PC-3 (cell line): ENCODE results near the gene CCDC91. TPM values are rescaled to one million over a fixed set of nuclear protein-coding genes. Genes with fewer than 3 reads are reported as not detected.

Source experiments
- ATAC-seq: fragments of 200-7000 bp; cut with Tn5 transposase; 2 replicates; pipeline ENCODE4 v1.9.1; 2020; ENCODE audit warnings: mild to moderate bottlenecking, moderate library complexity
- BruUV-seq: library from RNA; stranded (reverse); fragments of 400-500 nt; replicated peaks from 2 replicates; lab custom pipeline; 2021; lab: Mats Ljungman, UMichigan
- CTCF ChIA-PET: fragments of 300-600 bp; sonication (Branson Sonifier 250); formaldehyde crosslinking; loops from one replicate; lab custom pipeline; 2022; ENCODE audit warnings: antibody characterized with exemption; lab: Charles Lee
- POLR2A ChIA-PET: fragments of 300-600 bp; sonication (Branson Sonifier 250); formaldehyde crosslinking; loops from one replicate; lab custom pipeline; 2022; ENCODE audit warnings: antibody characterized with exemption; ENCODE audit not compliant: unreplicated experiment; lab: Charles Lee
- DNase-seq: peaks from one replicate; pipeline ENCODE4 v3.0.0-alpha.2; 2015
- H2AFZ ChIP-seq: fragments of 300-600 bp; sonication (generic); 2 replicates; pipeline ENCODE4 v1.6.0; 2016; ENCODE audit warnings: antibody characterized with exemption, low read length
- H3F3A ChIP-seq: fragments of 300-600 bp; sonication (generic); one replicate; pipeline ENCODE4 v1.6.0; 2017; ENCODE audit warnings: antibody characterized with exemption, low read length, control low read depth, mild to moderate bottlenecking; ENCODE audit not compliant: unreplicated experiment
- H3K27ac ChIP-seq: fragments of 300-600 bp; sonication (generic); 2 replicates; pipeline ENCODE4 v1.5.1; 2016; ENCODE audit warnings: mild to moderate bottlenecking, low read length
- H3K27me3 ChIP-seq: fragments of 300-600 bp; sonication (generic); 2 replicates; pipeline ENCODE4 v1.6.1; 2016; ENCODE audit warnings: low read length, mixed read lengths
- H3K36me3 ChIP-seq: fragments of 300-600 bp; sonication (generic); 2 replicates; pipeline ENCODE4 v1.6.1; 2016; ENCODE audit warnings: low read depth, mixed run types, low read length, mixed read lengths
- H3K4me1 ChIP-seq: fragments of 300-600 bp; sonication (generic); 2 replicates; pipeline ENCODE4 v1.5.1; 2016; ENCODE audit warnings: low read length; ENCODE audit not compliant: insufficient read depth
- H3K4me2 ChIP-seq: fragments of 300-600 bp; sonication (generic); 2 replicates; pipeline ENCODE4 v1.6.0; 2016; ENCODE audit warnings: low read length
- H3K4me3 ChIP-seq: fragments of 300-600 bp; sonication (generic); 2 replicates; pipeline ENCODE4 v1.5.1; 2016; ENCODE audit warnings: mild to moderate bottlenecking, low read length, mixed read lengths
- H3K79me2 ChIP-seq: fragments of 300-600 bp; sonication (generic); 2 replicates; pipeline ENCODE4 v1.6.1; 2017; ENCODE audit warnings: low read length, mixed read lengths
- H3K9ac ChIP-seq: fragments of 300-600 bp; sonication (generic); 2 replicates; pipeline ENCODE4 v1.6.0; 2016; ENCODE audit warnings: mild to moderate bottlenecking, low read length
- H3K9me2 ChIP-seq: fragments of 300-600 bp; sonication (generic); replicated peaks from 2 replicates; pipeline ENCODE4 v1.6.1; 2016; ENCODE audit warnings: mixed run types, low read length, mixed read lengths
- H3K9me3 ChIP-seq: fragments of 300-600 bp; sonication (generic); 2 replicates; pipeline ENCODE4 v1.6.1; 2016; ENCODE audit warnings: low read length, mixed read lengths
- H4K20me1 ChIP-seq: fragments of 300-600 bp; sonication (generic); 2 replicates; pipeline ENCODE4 v1.6.1; 2016; ENCODE audit warnings: low read length, mixed read lengths
- EZH2 ChIP-seq: fragments of 300-600 bp; sonication (generic); IDR thresholded peaks from one replicate; pipeline ENCODE4 v1.6.1; 2017; ENCODE audit warnings: antibody characterized with exemption, mild to moderate bottlenecking, low read length; ENCODE audit not compliant: unreplicated experiment
- EZH2phosphoT487 ChIP-seq: fragments of 300-600 bp; sonication (generic); IDR thresholded peaks from 2 replicates; pipeline ENCODE4 v1.6.1; 2018; ENCODE audit warnings: mild to moderate bottlenecking, antibody characterized with exemption, low read length, borderline replicate concordance
- intact Hi-C: fragments of 100-400 bp; cut with micrococcal nuclease; formaldehyde crosslinking; loops from 2 replicates; pipeline ENCODE4 v1.9.0; 2023
- total RNA-seq: library from RNA; depleted of rRNA; stranded (reverse); fragments of >200 nt; gene quantifications from 2 replicates; pipeline ENCODE4 v1.2.3, GENCODE V29; 2014
- TF ChIP-seq, protein P1 (sequence below): fragments of 300-600 bp; sonication (generic); conservative IDR thresholded peaks from 2 replicates; pipeline ENCODE4 v1.5.1; 2017; ENCODE audit warnings: antibody characterized with exemption, low read depth, mild to moderate bottlenecking, low read length

Gene CCDC91
- total RNA-seq, 1 experiment from 2014 or later = 15.7 TPM

DNA sequence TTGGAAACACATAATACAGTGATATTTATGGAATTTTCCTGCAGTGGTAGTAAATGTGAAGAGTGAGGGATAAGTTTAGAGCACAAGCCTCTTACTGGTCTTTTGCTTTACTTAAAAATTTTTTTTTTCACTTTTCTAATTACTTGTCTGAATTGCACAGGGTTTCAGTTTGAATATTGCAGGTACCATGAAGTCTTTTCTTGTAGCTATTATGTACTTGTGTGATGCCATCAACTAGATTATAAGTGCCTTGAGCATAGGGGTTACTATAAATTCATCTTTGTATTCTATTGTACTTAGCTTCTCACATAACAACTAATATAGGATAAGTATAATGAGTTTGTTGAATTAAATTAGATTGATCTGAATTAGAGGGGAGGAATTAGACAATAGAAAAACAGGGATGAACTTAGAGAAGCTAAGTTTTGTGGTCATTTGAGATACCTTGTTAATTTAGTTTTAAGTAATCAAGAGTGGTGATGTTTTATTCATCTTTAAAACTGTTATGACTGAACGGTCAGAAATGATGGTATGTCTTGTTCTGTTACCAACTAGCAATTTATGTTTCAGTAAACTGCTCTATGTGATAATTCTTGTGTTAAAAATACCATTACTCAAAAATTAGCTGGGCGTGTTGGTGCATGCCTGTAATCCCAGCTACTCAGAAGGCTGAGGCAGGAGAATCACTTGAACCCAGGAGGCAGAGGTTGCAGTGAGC is 42.1 kb downstream of the CCDC91 start:
- no peak overlapping the region for H3K4me2 ChIP-seq
- no peak for ATAC-seq

DNA sequence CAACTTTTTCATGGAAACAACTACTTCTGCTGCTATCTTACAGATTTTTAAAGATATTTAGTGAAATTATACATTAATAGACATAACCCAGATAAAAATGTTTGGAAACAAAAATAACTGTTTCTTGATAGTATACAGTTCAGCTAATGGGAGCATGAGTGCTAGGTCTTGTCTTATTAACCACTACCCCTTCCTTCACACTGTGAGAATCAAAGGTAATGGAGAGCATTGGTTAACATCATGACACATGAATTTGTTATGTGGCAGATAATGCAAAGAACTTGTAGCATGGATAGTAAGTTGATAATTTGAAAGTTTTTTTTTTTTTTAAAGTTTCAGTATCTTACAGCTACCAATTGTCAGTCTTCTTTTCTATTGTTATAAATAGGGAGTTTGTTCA is 44.2 kb downstream of the CCDC91 start:
- no peak overlapping the region for H3K27ac ChIP-seq
- H2AFZ ChIP-seq = no peak overlapping the region
- H3K4me3 ChIP-seq = no peak overlapping the region
- H3K9me3 ChIP-seq = no peaks in the 10 kb centered on the region
- POLR2A ChIA-PET = no interaction called here
- H3K27me3 ChIP-seq = no peaks in the 10 kb centered on the region
- TF ChIP-seq EZH2 = no peak
- no peak for TF ChIP-seq EZH2phosphoT487
- TF ChIP-seq, protein P1, sequence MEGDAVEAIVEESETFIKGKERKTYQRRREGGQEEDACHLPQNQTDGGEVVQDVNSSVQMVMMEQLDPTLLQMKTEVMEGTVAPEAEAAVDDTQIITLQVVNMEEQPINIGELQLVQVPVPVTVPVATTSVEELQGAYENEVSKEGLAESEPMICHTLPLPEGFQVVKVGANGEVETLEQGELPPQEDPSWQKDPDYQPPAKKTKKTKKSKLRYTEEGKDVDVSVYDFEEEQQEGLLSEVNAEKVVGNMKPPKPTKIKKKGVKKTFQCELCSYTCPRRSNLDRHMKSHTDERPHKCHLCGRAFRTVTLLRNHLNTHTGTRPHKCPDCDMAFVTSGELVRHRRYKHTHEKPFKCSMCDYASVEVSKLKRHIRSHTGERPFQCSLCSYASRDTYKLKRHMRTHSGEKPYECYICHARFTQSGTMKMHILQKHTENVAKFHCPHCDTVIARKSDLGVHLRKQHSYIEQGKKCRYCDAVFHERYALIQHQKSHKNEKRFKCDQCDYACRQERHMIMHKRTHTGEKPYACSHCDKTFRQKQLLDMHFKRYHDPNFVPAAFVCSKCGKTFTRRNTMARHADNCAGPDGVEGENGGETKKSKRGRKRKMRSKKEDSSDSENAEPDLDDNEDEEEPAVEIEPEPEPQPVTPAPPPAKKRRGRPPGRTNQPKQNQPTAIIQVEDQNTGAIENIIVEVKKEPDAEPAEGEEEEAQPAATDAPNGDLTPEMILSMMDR = no peak
- intact Hi-C loops = loop anchor here (10.0 kb wide), 1 partner anchor 220 kb away; no protein-coding TSS in a partner anchor
- no peaks in the 10 kb centered on the region for H3K36me3 ChIP-seq
- H3K9me2 ChIP-seq = no peaks in the 10 kb centered on the region
- no peak overlapping the region for H3K9ac ChIP-seq
- no peak overlapping the region for H3K4me2 ChIP-seq
- no peaks in the 10 kb centered on the region for H4K20me1 ChIP-seq
- no TSS peak for BruUV-seq
- ATAC-seq (no peak), DNase-seq (no peak)
- H3K4me1 ChIP-seq = no peaks in the 10 kb centered on the region
- CTCF ChIA-PET = no interaction called here
- no peaks in the 10 kb centered on the region for H3F3A ChIP-seq
- no peaks in the 10 kb centered on the region for H3K79me2 ChIP-seq

More for the DNA sequence above, 42.1 kb downstream of the CCDC91 start:
- intact Hi-C loops = loop anchor here (10.0 kb wide), 1 partner anchor 222 kb away; no protein-coding TSS in a partner anchor
- no peak for DNase-seq
- Histone ChIP-seq H3K9ac (no peak overlapping the region), H3K79me2 (no peaks in the 10 kb centered on the region), H2AFZ (no peak overlapping the region), H3K4me3 (no peak overlapping the region), H3K4me1 (no peaks in the 10 kb centered on the region), H3K9me3 (no peaks in the 10 kb centered on the region), H3K27me3 (no peaks in the 10 kb centered on the region), H3K36me3 (no peaks in the 10 kb centered on the region), H3F3A (no peaks in the 10 kb centered on the region), H3K9me2 (no peaks in the 10 kb centered on the region), H4K20me1 (no peaks in the 10 kb centered on the region), H3K27ac (no peak overlapping the region)
- POLR2A ChIA-PET = no interaction called here
- no TSS peak for BruUV-seq
- CTCF ChIA-PET = no interaction called here
- TF ChIP-seq, protein P1 = no peak
- TF ChIP-seq EZH2 = no peak
- no peak for TF ChIP-seq EZH2phosphoT487

DNA sequence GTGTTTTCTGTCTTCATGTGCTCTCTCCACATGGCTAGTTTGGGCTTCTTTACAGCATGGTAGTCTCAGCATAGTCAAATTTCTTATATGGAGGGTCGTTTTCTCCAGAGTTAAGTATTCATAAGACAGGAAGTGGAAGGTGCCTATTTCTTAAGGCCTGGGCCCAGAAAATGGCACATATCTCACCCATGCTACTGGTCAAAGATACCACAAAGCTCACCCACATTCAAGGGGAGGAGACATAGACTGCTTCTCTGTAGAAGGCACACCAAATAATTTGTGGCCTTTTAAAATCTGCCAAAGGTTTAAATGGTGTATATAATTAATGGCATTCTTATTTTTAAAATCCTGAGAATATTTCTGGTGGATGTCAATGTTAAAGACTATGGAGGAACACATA is 44.8 kb downstream of the CCDC91 start:
- no peaks in the 10 kb centered on the region for H4K20me1 ChIP-seq
- H3K27me3 ChIP-seq = no peaks in the 10 kb centered on the region
- H3K4me1 ChIP-seq = no peaks in the 10 kb centered on the region
- H3K9ac ChIP-seq = no peak overlapping the region
- BruUV-seq = no TSS peak
- ATAC-seq = no peak
- no peaks in the 10 kb centered on the region for H3K9me2 ChIP-seq
- H3K79me2 ChIP-seq = no peaks in the 10 kb centered on the region
- no peaks in the 10 kb centered on the region for H3K36me3 ChIP-seq
- H2AFZ ChIP-seq = no peak overlapping the region
- POLR2A ChIA-PET = no interaction called here
- CTCF ChIA-PET = no interaction called here
- intact Hi-C loops = loop anchor here (10.0 kb wide), 1 partner anchor 220 kb away; no protein-coding TSS in a partner anchor
- H3K27ac ChIP-seq = no peak overlapping the region
- no peaks in the 10 kb centered on the region for H3K9me3 ChIP-seq
- no peak for DNase-seq
- H3K4me3 ChIP-seq = no peak overlapping the region
- TF ChIP-seq EZH2 = no peak
- TF ChIP-seq, protein P1 = no peak
- TF ChIP-seq EZH2phosphoT487 = no peak
- H3K4me2 ChIP-seq = no peak overlapping the region
- no peaks in the 10 kb centered on the region for H3F3A ChIP-seq
